Caco-2 (cell line): ENCODE data around the gene KRT23. TPM values are rescaled to one million over a fixed set of nuclear protein-coding genes. Genes with fewer than 3 reads are reported as not detected.

Experiments used
- BruUV-seq: library from RNA; stranded (reverse); fragments of 400-500 nt; replicated peaks from 2 replicates; lab custom pipeline; 2021; lab: Mats Ljungman, UMichigan
- CTCF ChIA-PET: fragments of 300-600 bp; sonication (Branson Sonifier 250); formaldehyde crosslinking; loops from one replicate; lab custom pipeline; 2022; ENCODE audit warnings: antibody characterized with exemption; lab: Charles Lee
- POLR2A ChIA-PET: fragments of 300-600 bp; sonication (Branson Sonifier 250); formaldehyde crosslinking; loops from one replicate; lab custom pipeline; 2022; ENCODE audit warnings: antibody characterized with exemption; lab: Charles Lee
- DNase-seq, 2 experiments: peaks; one replicate each; pipeline versions ENCODE4 v3.0.0 to v3.0.0-alpha.2; 2020 to 2022
- H3K27me3 ChIP-seq: replicated peaks from 2 replicates; pipeline ENCODE4 v1.6.0; 2011; ENCODE audit warnings: low read length; ENCODE audit not compliant: control insufficient read depth, insufficient read depth
- H3K36me3 ChIP-seq: 2 replicates; pipeline ENCODE4 v1.5.1; 2011; ENCODE audit warnings: low read length; ENCODE audit not compliant: control insufficient read depth, insufficient read depth
- H3K4me1 ChIP-seq: fragments of 250-450 bp; sonication (Bioruptor Pico); 2 replicates; pipeline ENCODE4 v1.5.1; 2020; ENCODE audit warnings: mild to moderate bottlenecking
- H3K4me3 ChIP-seq: 2 replicates; pipeline ENCODE4 v1.5.1; 2011; ENCODE audit warnings: low read depth, mild to moderate bottlenecking, control low read depth, low read length
- H3K9me3 ChIP-seq: fragments of 250-450 bp; sonication (Bioruptor Pico); 2 replicates; pipeline ENCODE4 v1.5.1; 2020; ENCODE audit warnings: mild to moderate bottlenecking, moderate library complexity
- H3K27ac Mint-ChIP-seq: one replicate; pipeline ENCODE4 v1.8.0; 2022; ENCODE audit warnings: mixed read lengths; ENCODE audit not compliant: unreplicated experiment
- H3K27me3 Mint-ChIP-seq: one replicate; pipeline ENCODE4 v1.8.0; 2022; ENCODE audit warnings: mixed read lengths; ENCODE audit not compliant: insufficient read depth, unreplicated experiment
- H3K36me3 Mint-ChIP-seq: one replicate; pipeline ENCODE4 v1.8.0; 2022; ENCODE audit warnings: mild to moderate bottlenecking, mixed read lengths; ENCODE audit not compliant: insufficient read depth, unreplicated experiment
- H3K4me1 Mint-ChIP-seq: one replicate; pipeline ENCODE4 v1.8.0; 2022; ENCODE audit warnings: low read depth, mixed read lengths; ENCODE audit not compliant: unreplicated experiment
- H3K4me3 Mint-ChIP-seq: one replicate; pipeline ENCODE4 v1.8.0; 2022; ENCODE audit warnings: mild to moderate bottlenecking, moderate library complexity, mixed read lengths; ENCODE audit not compliant: unreplicated experiment
- H3K9me3 Mint-ChIP-seq: one replicate; pipeline ENCODE4 v1.8.0; 2022; ENCODE audit warnings: mixed read lengths; ENCODE audit not compliant: unreplicated experiment
- intact Hi-C: fragments of 100-400 bp; cut with micrococcal nuclease; formaldehyde crosslinking; loops from one replicate; pipeline ENCODE4 v1.10.0; 2022; ENCODE audit not compliant: unreplicated experiment
- total RNA-seq: library from RNA; stranded (reverse); gene quantifications from 2 replicates; pipeline ENCODE4 v1.2.3, GENCODE V29; 2022
- TF ChIP-seq, protein P1 (sequence below), 2 experiments: fragments of 200-600 bp in 1 of 2; IDR thresholded peaks; 1 replicate in 1 of 2; 2 replicates in 1 of 2; pipeline versions ENCODE4 v1.5.1 to v1.8.0; 2011 to 2022; ENCODE audit warnings: antibody characterized with exemption in 1 of 2, control low read depth in 1 of 2, inconsistent platforms in 1 of 2, low read depth in 1 of 2, low read length in 1 of 2, mild to moderate bottlenecking in 1 of 2, moderate library complexity in 1 of 2; ENCODE audit not compliant: insufficient read depth in 1 of 2, severe bottlenecking in 1 of 2, unreplicated experiment in 1 of 2

Gene KRT23
- total RNA-seq, 1 experiment from 2014 or later = 47.1 TPM

DNA sequence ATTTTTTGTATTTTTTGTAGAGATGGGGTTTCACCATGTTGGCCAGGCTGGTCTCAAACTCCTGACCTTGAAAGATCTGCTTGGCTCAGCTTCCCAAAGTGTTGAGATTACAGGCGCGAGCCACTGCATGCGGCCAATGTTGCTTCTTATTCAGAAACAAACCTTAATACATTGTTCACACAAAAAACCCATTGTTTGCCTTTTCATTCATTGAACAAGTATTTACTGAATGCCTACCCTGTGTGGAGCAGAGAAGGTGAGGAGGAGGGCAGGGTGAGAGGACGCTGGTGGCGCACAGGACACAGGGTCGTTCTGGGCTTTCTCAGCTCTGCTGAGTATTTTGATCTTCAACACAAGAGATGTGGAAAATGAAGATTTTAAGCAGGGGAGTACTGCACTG, 8.0 kb upstream of the KRT23 start:
- no peaks in the 10 kb centered on the region for H3K9me3 ChIP-seq
- H3K4me1 Mint-ChIP-seq = peaks cover 27% of the 10 kb centered on the region
- H3K27me3 ChIP-seq = no peaks in the 10 kb centered on the region
- intact Hi-C loops = no loop called here
- TF ChIP-seq, protein P1, sequence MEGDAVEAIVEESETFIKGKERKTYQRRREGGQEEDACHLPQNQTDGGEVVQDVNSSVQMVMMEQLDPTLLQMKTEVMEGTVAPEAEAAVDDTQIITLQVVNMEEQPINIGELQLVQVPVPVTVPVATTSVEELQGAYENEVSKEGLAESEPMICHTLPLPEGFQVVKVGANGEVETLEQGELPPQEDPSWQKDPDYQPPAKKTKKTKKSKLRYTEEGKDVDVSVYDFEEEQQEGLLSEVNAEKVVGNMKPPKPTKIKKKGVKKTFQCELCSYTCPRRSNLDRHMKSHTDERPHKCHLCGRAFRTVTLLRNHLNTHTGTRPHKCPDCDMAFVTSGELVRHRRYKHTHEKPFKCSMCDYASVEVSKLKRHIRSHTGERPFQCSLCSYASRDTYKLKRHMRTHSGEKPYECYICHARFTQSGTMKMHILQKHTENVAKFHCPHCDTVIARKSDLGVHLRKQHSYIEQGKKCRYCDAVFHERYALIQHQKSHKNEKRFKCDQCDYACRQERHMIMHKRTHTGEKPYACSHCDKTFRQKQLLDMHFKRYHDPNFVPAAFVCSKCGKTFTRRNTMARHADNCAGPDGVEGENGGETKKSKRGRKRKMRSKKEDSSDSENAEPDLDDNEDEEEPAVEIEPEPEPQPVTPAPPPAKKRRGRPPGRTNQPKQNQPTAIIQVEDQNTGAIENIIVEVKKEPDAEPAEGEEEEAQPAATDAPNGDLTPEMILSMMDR (IDR thresholded peaks at IDR 0.05; ENCODE audit: insufficient read depth in 1 of 2, low read depth in 1 of 2, low read length in 1 of 2, severe bottlenecking in 1 of 2, unreplicated experiment in 1 of 2) = no peak
- ChIA-PET CTCF (no interaction called here), POLR2A (no interaction called here)
- no peak overlapping the region for H3K4me3 Mint-ChIP-seq
- no peaks in the 10 kb centered on the region for H3K27me3 Mint-ChIP-seq
- H3K27ac Mint-ChIP-seq = no peak overlapping the region
- BruUV-seq = no TSS peak
- H3K4me1 ChIP-seq = peaks cover 27% of the 10 kb centered on the region
- DNase-seq = no peak
- H3K36me3 Mint-ChIP-seq = peaks cover 5% of the 10 kb centered on the region
- no peak overlapping the region for H3K4me3 ChIP-seq
- H3K9me3 Mint-ChIP-seq = peaks cover 13% of the 10 kb centered on the region
- no peaks in the 10 kb centered on the region for H3K36me3 ChIP-seq

DNA sequence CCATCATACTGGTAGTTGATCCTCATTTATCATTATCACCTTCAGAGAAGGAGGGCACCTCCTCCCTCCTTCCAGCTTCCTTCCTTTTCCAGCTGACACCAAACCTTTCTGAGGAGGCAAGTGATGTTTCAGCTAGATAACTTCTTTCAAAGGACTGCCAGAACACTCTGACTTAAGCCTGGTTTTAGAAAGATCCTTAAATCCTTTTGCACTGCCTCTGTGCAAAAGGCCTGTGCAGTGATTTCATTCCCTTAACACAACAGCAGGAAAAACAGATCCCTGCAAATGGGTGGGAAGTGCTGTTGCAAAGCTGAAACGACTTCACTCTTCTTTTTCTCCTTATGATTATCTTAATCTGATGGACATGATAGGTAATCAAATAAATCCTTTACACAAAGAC, 7.1 kb upstream of the KRT23 start:
- H3K27me3 ChIP-seq = no peaks in the 10 kb centered on the region
- ChIA-PET CTCF (no interaction called here), POLR2A (no interaction called here)
- Mint-ChIP-seq H3K36me3 (peaks cover 5% of the 10 kb centered on the region), H3K4me3 (no peak overlapping the region), H3K27ac (no peak overlapping the region), H3K4me1 (peaks cover 21% of the 10 kb centered on the region), H3K27me3 (no peaks in the 10 kb centered on the region), H3K9me3 (peaks cover 13% of the 10 kb centered on the region)
- DNase-seq = no peak
- no peak overlapping the region for H3K4me3 ChIP-seq
- intact Hi-C loops = no loop called here
- peaks cover 18% of the 10 kb centered on the region for H3K4me1 ChIP-seq
- no peaks in the 10 kb centered on the region for H3K9me3 ChIP-seq
- no peaks in the 10 kb centered on the region for H3K36me3 ChIP-seq
- no TSS peak for BruUV-seq
- TF ChIP-seq, protein P1 (IDR thresholded peaks at IDR 0.05; ENCODE audit: insufficient read depth in 1 of 2, low read depth in 1 of 2, low read length in 1 of 2, severe bottlenecking in 1 of 2, unreplicated experiment in 1 of 2) = no peak

DNA sequence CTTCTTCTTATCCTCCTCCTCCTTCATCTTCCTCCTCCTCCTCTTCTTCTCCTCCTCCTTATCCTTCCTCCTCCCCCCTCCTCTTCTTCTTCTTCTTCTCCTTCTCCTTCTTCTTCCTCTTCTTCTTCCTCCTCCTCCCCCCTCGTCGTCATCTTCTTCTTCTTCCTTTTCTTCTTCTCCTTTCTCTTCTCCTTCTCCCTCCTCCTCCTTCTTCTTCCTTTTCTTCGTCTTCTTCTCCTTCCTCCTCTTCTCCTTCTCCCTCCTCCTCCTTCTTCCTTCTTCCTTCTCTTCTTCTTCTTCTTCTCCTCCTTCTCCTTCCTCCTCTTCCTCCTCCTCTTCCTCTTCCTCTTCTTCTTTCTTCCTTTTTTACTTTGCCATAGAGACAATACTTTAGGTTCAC, 5.1 kb upstream of the KRT23 start:
- no peak overlapping the region for H3K4me3 ChIP-seq
- H3K27me3 Mint-ChIP-seq = no peaks in the 10 kb centered on the region
- BruUV-seq = no TSS peak
- H3K36me3 Mint-ChIP-seq = peaks cover 11% of the 10 kb centered on the region
- no peak overlapping the region for H3K4me3 Mint-ChIP-seq
- H3K9me3 Mint-ChIP-seq = peaks cover 13% of the 10 kb centered on the region
- ChIA-PET CTCF (no interaction called here), POLR2A (no interaction called here)
- no peaks in the 10 kb centered on the region for H3K36me3 ChIP-seq
- no peaks in the 10 kb centered on the region for H3K27me3 ChIP-seq
- TF ChIP-seq, protein P1 (IDR thresholded peaks at IDR 0.05; ENCODE audit: insufficient read depth in 1 of 2, low read depth in 1 of 2, low read length in 1 of 2, severe bottlenecking in 1 of 2, unreplicated experiment in 1 of 2) = no peak
- intact Hi-C loops = no loop called here
- peaks cover 20% of the 10 kb centered on the region for H3K4me1 ChIP-seq
- H3K27ac Mint-ChIP-seq = no peak overlapping the region
- peaks cover 26% of the 10 kb centered on the region for H3K4me1 Mint-ChIP-seq
- H3K9me3 ChIP-seq = no peaks in the 10 kb centered on the region
- no peak for DNase-seq
